Liver (tissue), 3 donors: Measurements from ENCODE around the gene SMIM13.

Source experiments
- EGR1 ChIP-seq, 2 donors: IDR thresholded peaks; 2 replicates each; pipeline ENCODE4 v1.6.1; 2016 to 2018; ENCODE audit warnings: antibody characterized with exemption in 2 of 2, low read depth in 2 of 2
- GABPA ChIP-seq, 2 donors: IDR thresholded peaks in 1 of 2; conservative IDR thresholded peaks in 1 of 2; 2 replicates each; pipeline ENCODE4 v1.6.1; 2016; ENCODE audit warnings: antibody characterized with exemption in 2 of 2, mild to moderate bottlenecking in 1 of 2, moderate library complexity in 1 of 2
- JUND ChIP-seq, 2 donors: IDR thresholded peaks; 2 replicates each; pipeline ENCODE4 v1.6.1; 2016; ENCODE audit warnings: antibody characterized with exemption in 2 of 2
- TAF1 ChIP-seq: conservative IDR thresholded peaks from 2 replicates; pipeline ENCODE4 v1.6.1; 2016; ENCODE audit warnings: antibody characterized with exemption, mild to moderate bottlenecking
- YY1 ChIP-seq: IDR thresholded peaks from 2 replicates; pipeline ENCODE4 v1.6.1; 2016; ENCODE audit warnings: antibody characterized with exemption, mild to moderate bottlenecking
- TF ChIP-seq, protein P1 (sequence below): fragments of 150-350 bp; IDR thresholded peaks from 2 replicates; pipeline ENCODE4 v1.5.1; 2017; ENCODE audit warnings: improper control_type of control experiment, low read depth, low read length; ENCODE audit not compliant: missing input control
- TF ChIP-seq, protein P2 (sequence below): IDR thresholded peaks from 2 replicates; pipeline ENCODE4 v1.6.1; 2016; ENCODE audit warnings: antibody characterized with exemption
- donor health status: healthy.
- donor health status: healthy.

DNA sequence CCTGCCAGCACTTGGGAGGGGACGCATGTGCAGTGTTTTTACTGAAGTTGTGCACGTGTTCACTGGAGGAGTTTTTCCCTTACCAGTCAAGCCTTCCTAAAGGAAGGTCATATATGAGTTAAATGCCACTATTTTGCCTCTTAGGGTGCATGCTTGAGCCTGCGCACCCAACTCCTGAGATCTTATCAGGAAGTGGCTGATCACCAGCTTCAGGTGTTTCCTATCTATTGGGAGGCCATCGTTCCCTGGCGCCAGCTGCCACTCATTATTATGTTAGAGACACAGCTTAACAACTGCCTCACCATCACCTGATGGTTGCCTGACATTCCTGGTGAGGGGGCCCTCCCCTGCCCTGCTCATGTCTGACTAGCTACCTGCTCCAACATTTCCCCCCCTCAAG, 9.4 kb downstream of the SMIM13 start:
- no peak for TF ChIP-seq YY1
- TF ChIP-seq, protein P1, sequence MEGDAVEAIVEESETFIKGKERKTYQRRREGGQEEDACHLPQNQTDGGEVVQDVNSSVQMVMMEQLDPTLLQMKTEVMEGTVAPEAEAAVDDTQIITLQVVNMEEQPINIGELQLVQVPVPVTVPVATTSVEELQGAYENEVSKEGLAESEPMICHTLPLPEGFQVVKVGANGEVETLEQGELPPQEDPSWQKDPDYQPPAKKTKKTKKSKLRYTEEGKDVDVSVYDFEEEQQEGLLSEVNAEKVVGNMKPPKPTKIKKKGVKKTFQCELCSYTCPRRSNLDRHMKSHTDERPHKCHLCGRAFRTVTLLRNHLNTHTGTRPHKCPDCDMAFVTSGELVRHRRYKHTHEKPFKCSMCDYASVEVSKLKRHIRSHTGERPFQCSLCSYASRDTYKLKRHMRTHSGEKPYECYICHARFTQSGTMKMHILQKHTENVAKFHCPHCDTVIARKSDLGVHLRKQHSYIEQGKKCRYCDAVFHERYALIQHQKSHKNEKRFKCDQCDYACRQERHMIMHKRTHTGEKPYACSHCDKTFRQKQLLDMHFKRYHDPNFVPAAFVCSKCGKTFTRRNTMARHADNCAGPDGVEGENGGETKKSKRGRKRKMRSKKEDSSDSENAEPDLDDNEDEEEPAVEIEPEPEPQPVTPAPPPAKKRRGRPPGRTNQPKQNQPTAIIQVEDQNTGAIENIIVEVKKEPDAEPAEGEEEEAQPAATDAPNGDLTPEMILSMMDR: no peak
- TF ChIP-seq, protein P2, sequence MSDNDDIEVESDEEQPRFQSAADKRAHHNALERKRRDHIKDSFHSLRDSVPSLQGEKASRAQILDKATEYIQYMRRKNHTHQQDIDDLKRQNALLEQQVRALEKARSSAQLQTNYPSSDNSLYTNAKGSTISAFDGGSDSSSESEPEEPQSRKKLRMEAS: no peak
- no peak for TF ChIP-seq TAF1
- no peak for TF ChIP-seq EGR1 (IDR thresholded peaks at IDR 0.05; ENCODE audit: low read depth in 2 of 2)
- no peak for TF ChIP-seq JUND (IDR thresholded peaks at IDR 0.05)
- no peak for TF ChIP-seq GABPA (IDR thresholded peaks at IDR 0.05 in 1 of 2, conservative IDR thresholded peaks at IDR 0.05 in 1 of 2)
